ENCODE results near the gene ABCA13. TPM values are rescaled to one million over a fixed set of nuclear protein-coding genes. Genes with fewer than 3 reads are reported as not detected.

The ABCA13 gene
- total RNA-seq, 1 donor from 2014 or later = 0.34 TPM

GRCh38 chr7:48158404-48158803, 12.9 kb upstream of the ABCA13 start:
- H3K4me1 ChIP-seq (ENCODE audit: insufficient read depth, low read length) = peaks cover 15% of the 10 kb centered on the region
- no peaks in the 10 kb centered on the region for H3K36me3 ChIP-seq (ENCODE audit: insufficient read depth, low read length)
- H3K79me2 ChIP-seq (ENCODE audit: insufficient read depth, low read length) = no peaks in the 10 kb centered on the region
- no peaks in the 10 kb centered on the region for H4K20me1 ChIP-seq (ENCODE audit: insufficient read depth, low read length)
- H3K36me3 Mint-ChIP-seq (ENCODE audit: low read depth, unreplicated experiment) = no peaks in the 10 kb centered on the region
- DNase-seq (ENCODE audit: low read depth) = peak; percentile 63
- H3K9me3 Mint-ChIP-seq (ENCODE audit: unreplicated experiment) = peaks cover 6% of the 10 kb centered on the region
- peaks cover 15% of the 10 kb centered on the region for H3K4me1 Mint-ChIP-seq (ENCODE audit: low read depth, unreplicated experiment)
- no peak for TF ChIP-seq CTCF (IDR thresholded peaks at IDR 0.05; ENCODE audit: insufficient read depth, low read depth, low read length)
- no peak for TF ChIP-seq EZH2 (IDR thresholded peaks at IDR 0.05; ENCODE audit: insufficient read depth, low read length)
- FAIRE-seq = no peak
- H3K9me3 ChIP-seq (ENCODE audit: insufficient read depth, low read depth, low read length) = no peaks in the 10 kb centered on the region
- no peak overlapping the region for H2AFZ ChIP-seq (ENCODE audit: low read depth, low read length)
- H3K27me3 ChIP-seq (ENCODE audit: insufficient read depth, low read length) = peaks cover 6% of the 10 kb centered on the region
- no peaks in the 10 kb centered on the region for H3K27me3 Mint-ChIP-seq (ENCODE audit: low read depth, unreplicated experiment)
- no peak overlapping the region for H3K4me3 Mint-ChIP-seq (ENCODE audit: unreplicated experiment)
- no peak overlapping the region for H3K27ac Mint-ChIP-seq (ENCODE audit: unreplicated experiment)
- H3K4me2 ChIP-seq (ENCODE audit: low read length) = peak overlapping the region; percentile 30
- peak overlapping the region; percentile 7 for H3K27ac ChIP-seq (ENCODE audit: low read depth, low read length)
- H3K4me3 ChIP-seq (ENCODE audit: insufficient read depth, low read depth, low read length) = no peak overlapping the region
- H3K9ac ChIP-seq (ENCODE audit: low read length) = no peak overlapping the region

- peaks cover 15% of the 10 kb centered on the region for H3K4me1 Mint-ChIP-seq (ENCODE audit: low read depth, unreplicated experiment)
- Histone ChIP-seq H3K9me3 (ENCODE audit: insufficient read depth, low read depth, low read length) (no peaks in the 10 kb centered on the region), H2AFZ (ENCODE audit: low read depth, low read length) (no peak overlapping the region), H3K4me1 (ENCODE audit: insufficient read depth, low read length) (peaks cover 15% of the 10 kb centered on the region), H3K27me3 (ENCODE audit: insufficient read depth, low read length) (no peaks in the 10 kb centered on the region), H3K79me2 (ENCODE audit: insufficient read depth, low read length) (no peaks in the 10 kb centered on the region), H3K9ac (ENCODE audit: low read length) (no peak overlapping the region), H3K36me3 (ENCODE audit: insufficient read depth, low read length) (no peaks in the 10 kb centered on the region), H3K27ac (ENCODE audit: low read depth, low read length) (no peak overlapping the region), H3K4me2 (ENCODE audit: low read length) (peak overlapping the region; percentile 54), H4K20me1 (ENCODE audit: insufficient read depth, low read length) (no peaks in the 10 kb centered on the region), H3K4me3 (ENCODE audit: insufficient read depth, low read depth, low read length) (no peak overlapping the region)
- H3K4me3 Mint-ChIP-seq (ENCODE audit: unreplicated experiment) = no peak overlapping the region
- H3K36me3 Mint-ChIP-seq (ENCODE audit: low read depth, unreplicated experiment) = no peaks in the 10 kb centered on the region
- no peak for FAIRE-seq
- peak; percentile 45 for DNase-seq (ENCODE audit: low read depth)
- peaks cover 10% of the 10 kb centered on the region for H3K9me3 Mint-ChIP-seq (ENCODE audit: unreplicated experiment)
- H3K27ac Mint-ChIP-seq (ENCODE audit: unreplicated experiment) = no peak overlapping the region
- H3K27me3 Mint-ChIP-seq (ENCODE audit: low read depth, unreplicated experiment) = no peaks in the 10 kb centered on the region
- no peak for TF ChIP-seq EZH2 (IDR thresholded peaks at IDR 0.05; ENCODE audit: insufficient read depth, low read length)
- TF ChIP-seq CTCF (IDR thresholded peaks at IDR 0.05; ENCODE audit: insufficient read depth, low read depth, low read length) = no peak
These were observed 9.7 kb upstream of the ABCA13 start for GRCh38 chr7:48161407-48162125.

- Histone ChIP-seq H3K9ac (ENCODE audit: low read length) (no peak overlapping the region), H3K4me1 (ENCODE audit: insufficient read depth, low read length) (peaks cover 5% of the 10 kb centered on the region), H4K20me1 (ENCODE audit: insufficient read depth, low read length) (no peaks in the 10 kb centered on the region), H3K27me3 (ENCODE audit: insufficient read depth, low read length) (no peaks in the 10 kb centered on the region), H3K9me3 (ENCODE audit: insufficient read depth, low read depth, low read length) (no peaks in the 10 kb centered on the region), H3K79me2 (ENCODE audit: insufficient read depth, low read length) (no peaks in the 10 kb centered on the region), H3K36me3 (ENCODE audit: insufficient read depth, low read length) (no peaks in the 10 kb centered on the region), H3K4me3 (ENCODE audit: insufficient read depth, low read depth, low read length) (no peak overlapping the region), H3K4me2 (ENCODE audit: low read length) (no peak overlapping the region), H3K27ac (ENCODE audit: low read depth, low read length) (no peak overlapping the region), H2AFZ (ENCODE audit: low read depth, low read length) (no peak overlapping the region)
- DNase-seq (ENCODE audit: low read depth) (no peak), FAIRE-seq (no peak)
- peaks cover 10% of the 10 kb centered on the region for H3K9me3 Mint-ChIP-seq (ENCODE audit: unreplicated experiment)
- no peaks in the 10 kb centered on the region for H3K27me3 Mint-ChIP-seq (ENCODE audit: low read depth, unreplicated experiment)
- H3K27ac Mint-ChIP-seq (ENCODE audit: unreplicated experiment) = no peak overlapping the region
- peaks cover 10% of the 10 kb centered on the region for H3K4me1 Mint-ChIP-seq (ENCODE audit: low read depth, unreplicated experiment)
- TF ChIP-seq CTCF (IDR thresholded peaks at IDR 0.05; ENCODE audit: insufficient read depth, low read depth, low read length) = no peak
- H3K36me3 Mint-ChIP-seq (ENCODE audit: low read depth, unreplicated experiment) = no peaks in the 10 kb centered on the region
- H3K4me3 Mint-ChIP-seq (ENCODE audit: unreplicated experiment) = no peak overlapping the region
These were observed 6.1 kb upstream of the ABCA13 start for GRCh38 chr7:48165157-48165556.
